Thyroid gland (tissue), 4 donors: Measurements from ENCODE around the gene MYB. TPM values are rescaled to one million over a fixed set of nuclear protein-coding genes. Genes with fewer than 3 reads are reported as not detected.
A peak's percentile ranks its signal among the peaks of the same experiment; 100 is the strongest.

Experiments used
- DNase-seq, 2 donors: peaks; one replicate each; pipeline ENCODE4 v3.0.0-alpha.2; 2019
- H3K27ac ChIP-seq, 3 donors: fragments of 200-600 bp; sonication (generic); 1 replicate in 2 of 3; 2 replicates in 1 of 3; pipeline ENCODE4 v1.5.1; 2016 to 2019; ENCODE audit warnings: mild to moderate bottlenecking in 1 of 3, moderate library complexity in 1 of 3
- H3K27me3 ChIP-seq: fragments of 200-600 bp; sonication (generic); one replicate; pipeline ENCODE4 v1.5.1; 2019
- H3K36me3 ChIP-seq, 2 donors: fragments of 200-600 bp; sonication (generic); one replicate each; pipeline ENCODE4 v1.5.1; 2016 to 2019
- H3K4me1 ChIP-seq, 2 donors: fragments of 200-600 bp; sonication (generic); one replicate each; pipeline ENCODE4 v1.5.1; 2017 to 2019
- H3K4me3 ChIP-seq, 3 donors: fragments of 200-600 bp; sonication (generic); replicated peaks in 1 of 3; 1 replicate in 2 of 3; 2 replicates in 1 of 3; pipeline ENCODE4 v1.5.1; 2016; ENCODE audit warnings: mild to moderate bottlenecking in 1 of 3
- H3K9me3 ChIP-seq: fragments of 200-600 bp; sonication (generic); one replicate; pipeline ENCODE4 v1.5.1; 2017
- CTCF ChIP-seq, 6 experiments: fragments of 200-600 bp in 3 of 6; fragments of 450-650 bp in 3 of 6; sonication (generic) in 3 of 6; IDR thresholded peaks; one replicate each; pipeline ENCODE4 v1.5.1; 2016 to 2019; ENCODE audit warnings: antibody characterized with exemption in 6 of 6, mild to moderate bottlenecking in 2 of 6, inconsistent platforms in 1 of 6, moderate library complexity in 1 of 6
- POLR2A ChIP-seq, 2 donors: fragments of 450-650 bp; IDR thresholded peaks; one replicate each; pipeline ENCODE4 v1.6.1; 2017; ENCODE audit warnings: antibody characterized with exemption in 2 of 2, mild to moderate bottlenecking in 2 of 2, moderate library complexity in 1 of 2
- WGBS, 2 donors: methylation state at CpG; one replicate each; pipeline ENCODE4 v1.1.5; 2017; 5-methylcytosine and 5-hydroxymethylcytosine counted together
- intact Hi-C: fragments of 100-400 bp; cut with DNase I; formaldehyde crosslinking; loops from one replicate; pipeline ENCODE4 v1.15.1; 2023
- total RNA-seq, 4 donors: library from RNA; depleted of rRNA; stranded (reverse); fragments of >200 nt; gene quantifications; one replicate each; pipeline ENCODE4 v1.2.3, GENCODE V29; 2016

MYB gene
- total RNA-seq, 4 donors from 2014 or later: 0.75 TPM; not detected in 3

- no peak for TF ChIP-seq CTCF (IDR thresholded peaks at IDR 0.05)
- TF ChIP-seq POLR2A (IDR thresholded peaks at IDR 0.05): no peak
- Histone ChIP-seq H3K36me3 (no peaks in the 10 kb centered on the region), H3K27me3 (no peaks in the 10 kb centered on the region), H3K9me3 (no peaks in the 10 kb centered on the region), H3K4me3 (no peak overlapping the region), H3K4me1 (no peaks in the 10 kb centered on the region), H3K27ac (no peak overlapping the region)
- peak; percentile 17 to 25 for DNase-seq
- intact Hi-C loops: no loop called here
- WGBS, 2 donors: 60 to 63% methylated on average over 6 of the region's 6 CpGs
Observed at GRCh38 chr6:135209803-135210202, 28.7 kb downstream of the MYB start.

GRCh38 chr6:135210632-135211305 is 29.7 kb downstream of the MYB start:
- 83 to 87% methylated on average over 12 of the region's 12 CpGs for WGBS, 2 donors
- no peaks in the 10 kb centered on the region for H3K4me1 ChIP-seq
- DNase-seq: no peak

GRCh38 chr6:135211306-135211702 is 30.2 kb downstream of the MYB start:
- Histone ChIP-seq H3K9me3 (no peaks in the 10 kb centered on the region), H3K4me1 (no peaks in the 10 kb centered on the region), H3K27me3 (no peaks in the 10 kb centered on the region), H3K4me3 (no peak overlapping the region), H3K27ac (no peak overlapping the region), H3K36me3 (no peaks in the 10 kb centered on the region)
- TF ChIP-seq POLR2A (IDR thresholded peaks at IDR 0.05): no peak
- no peak for TF ChIP-seq CTCF (IDR thresholded peaks at IDR 0.05)
- intact Hi-C loops: no loop called here
- no peak for DNase-seq
- 71 to 82% methylated on average over 2 of the region's 2 CpGs for WGBS, 2 donors

More at GRCh38 chr6:135210632-135211305, 29.7 kb downstream of the MYB start:
- TF ChIP-seq POLR2A (IDR thresholded peaks at IDR 0.05): no peak
- TF ChIP-seq CTCF (IDR thresholded peaks at IDR 0.05): no peak
- H3K9me3 ChIP-seq: no peaks in the 10 kb centered on the region
- H3K27ac ChIP-seq: no peak overlapping the region
- H3K27me3 ChIP-seq: no peaks in the 10 kb centered on the region
- intact Hi-C loops: no loop called here
- H3K4me3 ChIP-seq: no peak overlapping the region
- H3K36me3 ChIP-seq: no peaks in the 10 kb centered on the region

- intact Hi-C loops: no loop called here
- no peaks in the 10 kb centered on the region for H3K4me1 ChIP-seq
- no peaks in the 10 kb centered on the region for H3K36me3 ChIP-seq
- no peak for DNase-seq
- WGBS, 2 donors: 71 to 72% methylated on average over 3 of the region's 3 CpGs
- H3K4me3 ChIP-seq: no peak overlapping the region
- TF ChIP-seq CTCF (IDR thresholded peaks at IDR 0.05) (no peak), POLR2A (IDR thresholded peaks at IDR 0.05) (no peak)
- H3K9me3 ChIP-seq: no peaks in the 10 kb centered on the region
- H3K27me3 ChIP-seq: no peaks in the 10 kb centered on the region
- H3K27ac ChIP-seq: no peak overlapping the region
Observed at GRCh38 chr6:135212020-135212806, 31.1 kb downstream of the MYB start.

- H3K27me3 ChIP-seq: no peaks in the 10 kb centered on the region
- no peaks in the 10 kb centered on the region for H3K4me1 ChIP-seq
- TF ChIP-seq POLR2A (IDR thresholded peaks at IDR 0.05) (no peak), CTCF (IDR thresholded peaks at IDR 0.05) (no peak)
- intact Hi-C loops: no loop called here
- H3K36me3 ChIP-seq: no peaks in the 10 kb centered on the region
- H3K27ac ChIP-seq: no peak overlapping the region
- no peaks in the 10 kb centered on the region for H3K9me3 ChIP-seq
- 82 to 88% methylated on average over 5 of the region's 5 CpGs for WGBS, 2 donors
- H3K4me3 ChIP-seq: no peak overlapping the region
- no peak for DNase-seq
Observed at GRCh38 chr6:135212935-135213334, 31.8 kb downstream of the MYB start.
